ENCODE data around the gene AKR1C1.
"Not testable (repeated sequence)": the region's sequence is repeated elsewhere in the genome, so short reads cannot be mapped to it uniquely, and the experiment has no call there.

AKR1C1 gene

GRCh38 chr10:5023177-5023805 is 60.1 kb downstream of the AKR1C1 start:
- Histone ChIP-seq H3K27ac (ENCODE audit: low read depth, low read length) (no peak overlapping the region), H3K9ac (ENCODE audit: low read depth, low read length) (no peak overlapping the region), H3K4me3 (ENCODE audit: low read length) (no peak overlapping the region), H3K9me3 (ENCODE audit: insufficient read depth, low read depth, low read length) (no peaks in the 10 kb centered on the region; the same call in 1 of the 2 replicates), H3K36me3 (ENCODE audit: insufficient read depth, low read length) (no peaks in the 10 kb centered on the region), H3K27me3 (ENCODE audit: insufficient read depth, low read length) (no peaks in the 10 kb centered on the region), H3K4me1 (ENCODE audit: insufficient read depth, low read length) (no peaks in the 10 kb centered on the region)
- 69% methylated on average over 4 of the region's 4 CpGs for WGBS

GRCh38 chr10:5025461-5025881 is 62.3 kb downstream of the AKR1C1 start:
- H3K4me1 ChIP-seq (ENCODE audit: insufficient read depth, low read length); H3K9ac ChIP-seq (ENCODE audit: low read depth, low read length); H3K36me3 ChIP-seq (ENCODE audit: insufficient read depth, low read length); H3K27ac ChIP-seq (ENCODE audit: low read depth, low read length); H3K9me3 ChIP-seq (ENCODE audit: insufficient read depth, low read depth, low read length); H3K27me3 ChIP-seq (ENCODE audit: insufficient read depth, low read length); H3K4me3 ChIP-seq (ENCODE audit: low read length): not testable (repeated sequence)

GRCh38 chr10:5030989-5031388 is 67.8 kb downstream of the AKR1C1 start:
- Histone ChIP-seq H3K9ac (ENCODE audit: low read depth, low read length) (no peak overlapping the region), H3K9me3 (ENCODE audit: insufficient read depth, low read depth, low read length) (peaks cover 7% of the 10 kb centered on the region; the same call in 1 of the 2 replicates), H3K36me3 (ENCODE audit: insufficient read depth, low read length) (no peaks in the 10 kb centered on the region), H3K4me1 (ENCODE audit: insufficient read depth, low read length) (0 out of 2 replicates have a peak, but pooled peaks cover 3% of the 10 kb centered on the region), H3K27ac (ENCODE audit: low read depth, low read length) (no peak overlapping the region), H3K27me3 (ENCODE audit: insufficient read depth, low read length) (no peaks in the 10 kb centered on the region), H3K4me3 (ENCODE audit: low read length) (no peak overlapping the region)
- WGBS = 100% methylated on average over 1 of the region's 1 CpG

- 95% methylated on average over 4 of the region's 4 CpGs for WGBS
- H3K36me3 ChIP-seq (ENCODE audit: insufficient read depth, low read length); H3K27me3 ChIP-seq (ENCODE audit: insufficient read depth, low read length); H3K27ac ChIP-seq (ENCODE audit: low read depth, low read length); H3K9me3 ChIP-seq (ENCODE audit: insufficient read depth, low read depth, low read length); H3K9ac ChIP-seq (ENCODE audit: low read depth, low read length); H3K4me1 ChIP-seq (ENCODE audit: insufficient read depth, low read length); H3K4me3 ChIP-seq (ENCODE audit: low read length): not testable (repeated sequence)
These were observed 68.4 kb downstream of the AKR1C1 start for GRCh38 chr10:5031588-5031987.

GRCh38 chr10:5032444-5032843 is 69.2 kb downstream of the AKR1C1 start:
- H3K9me3 ChIP-seq (ENCODE audit: insufficient read depth, low read depth, low read length); H3K9ac ChIP-seq (ENCODE audit: low read depth, low read length); H3K27ac ChIP-seq (ENCODE audit: low read depth, low read length): not testable (repeated sequence)

More at GRCh38 chr10:5032444-5032843, 69.2 kb downstream of the AKR1C1 start:
- WGBS = 94% methylated on average over 22 of the region's 22 CpGs
- H3K27me3 ChIP-seq (ENCODE audit: insufficient read depth, low read length); H3K4me1 ChIP-seq (ENCODE audit: insufficient read depth, low read length); H3K4me3 ChIP-seq (ENCODE audit: low read length); H3K36me3 ChIP-seq (ENCODE audit: insufficient read depth, low read length): not testable (repeated sequence)
